Dendritic cell treated with granulocyte-macrophage colony-stimulating factor and Interleukin-4, amounts not matched to agents 40 ng/mL and 50 ng/mL, for 4 days (primary cell): Measurements from ENCODE around the gene THAP7.
A peak's percentile ranks its signal among the peaks of the same experiment; 100 is the strongest.

Experiments
- H3K27ac Mint-ChIP-seq: one replicate; pipeline ENCODE4 v1.8.0; 2022; ENCODE audit warnings: mild to moderate bottlenecking, mixed read lengths
- H3K27me3 Mint-ChIP-seq: one replicate; pipeline ENCODE4 v1.8.0; 2022; ENCODE audit warnings: mild to moderate bottlenecking, mixed read lengths
- H3K36me3 Mint-ChIP-seq: one replicate; pipeline ENCODE4 v1.8.0; 2022; ENCODE audit warnings: low read depth, mixed read lengths
- H3K4me1 Mint-ChIP-seq: one replicate; pipeline ENCODE4 v1.8.0; 2022; ENCODE audit warnings: low read depth, mixed read lengths
- H3K4me3 Mint-ChIP-seq: one replicate; pipeline ENCODE4 v1.8.0; 2022; ENCODE audit warnings: mild to moderate bottlenecking, moderate library complexity, mixed read lengths
- H3K9me3 Mint-ChIP-seq: one replicate; pipeline ENCODE4 v1.8.0; 2022; ENCODE audit warnings: mixed read lengths
- intact Hi-C: fragments of 100-400 bp; cut with micrococcal nuclease; formaldehyde crosslinking; loops from one replicate; pipeline ENCODE4 v1.15.0; 2022

THAP7 gene

DNA sequence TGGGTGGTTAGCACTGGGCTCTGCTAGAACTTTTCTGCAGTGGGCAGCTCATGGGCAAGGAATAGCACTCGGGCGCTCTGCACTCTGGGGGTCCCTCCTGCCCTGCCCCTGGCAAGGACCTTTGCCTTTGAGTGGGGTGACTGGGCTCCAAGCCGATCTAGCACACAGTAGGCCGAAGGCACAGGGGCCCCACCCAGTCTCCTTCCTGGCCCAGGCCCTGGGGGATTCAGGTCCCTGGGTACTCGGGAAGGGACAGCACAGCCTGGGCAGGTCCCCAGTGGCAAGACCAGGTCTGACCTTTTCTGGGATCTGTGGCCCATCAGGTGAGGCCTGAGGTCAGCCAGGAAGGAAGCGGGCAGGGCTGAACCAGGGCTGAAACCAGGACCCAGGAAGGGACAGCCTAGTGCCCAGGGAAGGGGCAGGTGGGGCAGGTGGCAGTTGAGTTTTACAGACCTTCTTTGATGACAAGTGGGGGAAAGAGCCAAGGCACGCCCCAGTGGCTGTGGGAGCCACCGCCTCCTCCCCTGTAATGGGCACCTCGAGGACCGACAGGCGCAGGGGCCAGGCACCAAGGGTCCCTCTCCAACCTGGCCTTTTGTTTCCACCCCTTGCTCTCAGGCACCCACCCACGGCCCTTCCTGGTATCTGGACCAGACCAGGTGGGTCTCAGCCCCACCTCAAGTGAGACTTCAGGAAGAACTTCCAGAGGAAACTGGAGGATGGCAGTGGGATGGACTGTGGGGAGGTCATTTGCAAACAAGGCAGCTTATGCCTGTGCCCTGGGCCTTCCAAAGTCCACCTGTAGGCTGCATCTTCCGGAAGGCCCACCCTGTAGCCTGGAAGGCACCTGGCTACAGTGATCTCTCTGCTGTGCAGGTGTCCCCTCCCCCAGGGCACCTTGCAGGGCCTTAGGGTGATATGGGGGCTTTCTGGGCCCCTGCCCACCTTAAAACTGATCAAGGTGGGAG is 35.7 kb downstream of the THAP7 start:
- H3K9me3 Mint-ChIP-seq = no peaks in the 10 kb centered on the region
- peaks cover 62% of the 10 kb centered on the region for H3K4me1 Mint-ChIP-seq
- intact Hi-C loops = no loop called here
- H3K27ac Mint-ChIP-seq = no peak overlapping the region
- peaks cover 18% of the 10 kb centered on the region for H3K36me3 Mint-ChIP-seq
- peaks cover 26% of the 10 kb centered on the region for H3K27me3 Mint-ChIP-seq
- no peak overlapping the region for H3K4me3 Mint-ChIP-seq

DNA sequence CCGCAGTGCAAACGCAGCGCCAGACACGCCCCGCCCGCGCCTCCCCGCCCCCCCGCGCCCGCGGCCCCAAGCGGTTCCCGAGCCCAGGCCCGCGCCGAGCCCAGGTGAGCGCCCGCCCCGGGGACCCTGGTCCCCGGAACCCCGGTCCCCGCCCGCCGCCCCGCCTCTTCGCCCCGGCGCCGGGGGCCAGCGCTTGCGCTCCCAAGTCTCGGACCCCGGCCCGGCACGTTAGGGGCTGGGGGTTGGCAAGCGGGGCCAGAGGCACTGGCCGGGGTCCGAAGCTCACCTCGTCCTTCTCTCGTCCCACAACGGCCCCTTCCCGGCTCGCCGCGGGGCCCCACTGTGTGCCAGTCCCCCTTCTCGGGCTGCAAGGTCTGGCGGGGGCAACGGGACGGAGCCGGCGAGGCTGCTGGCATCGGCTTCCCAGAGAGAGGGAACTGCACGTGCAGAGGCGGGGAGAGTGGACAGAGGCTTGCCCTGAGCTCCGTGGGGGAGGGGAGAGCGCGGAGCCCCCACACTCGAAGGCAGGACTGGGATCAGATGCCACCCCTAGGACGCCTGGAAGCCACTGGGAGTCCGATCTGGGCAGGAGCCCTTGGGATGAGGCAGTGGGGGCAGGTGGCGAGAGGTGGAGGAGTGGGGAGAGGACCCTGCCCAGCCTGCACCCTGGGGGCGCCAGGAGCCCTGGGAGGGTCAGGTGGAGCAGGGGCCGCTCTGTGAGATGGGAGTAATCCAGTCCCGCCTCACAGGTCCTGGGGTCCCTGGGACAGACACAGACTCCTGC is 36.6 kb downstream of the THAP7 start:
- H3K4me3 Mint-ChIP-seq = peak overlapping the region; percentile 68
- intact Hi-C loops = no loop called here
- peaks cover 26% of the 10 kb centered on the region for H3K27me3 Mint-ChIP-seq
- H3K9me3 Mint-ChIP-seq = no peaks in the 10 kb centered on the region
- peak overlapping the region; percentile 11 for H3K27ac Mint-ChIP-seq
- peaks cover 59% of the 10 kb centered on the region for H3K4me1 Mint-ChIP-seq
- H3K36me3 Mint-ChIP-seq = peaks cover 24% of the 10 kb centered on the region

DNA sequence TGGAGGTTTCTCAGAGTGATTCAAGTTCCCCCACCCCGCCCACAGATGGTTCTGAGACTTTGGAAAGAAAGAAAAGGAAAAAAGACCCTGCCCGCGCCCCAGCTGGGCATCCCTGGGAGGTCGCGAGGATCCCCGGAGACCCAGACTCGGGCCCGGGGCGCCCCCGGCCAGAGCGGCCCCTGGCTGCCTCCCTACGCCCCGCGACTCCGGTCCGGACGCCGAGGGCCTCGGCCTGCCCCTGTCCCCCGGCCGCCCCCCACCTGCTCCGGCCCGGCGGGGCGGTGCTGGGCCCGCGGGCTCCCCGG is 37.2 kb downstream of the THAP7 start:
- peaks cover 30% of the 10 kb centered on the region for H3K36me3 Mint-ChIP-seq
- H3K4me3 Mint-ChIP-seq = peak overlapping the region; percentile 59
- peaks cover 26% of the 10 kb centered on the region for H3K27me3 Mint-ChIP-seq
- no peak overlapping the region for H3K27ac Mint-ChIP-seq
- H3K4me1 Mint-ChIP-seq = peaks cover 59% of the 10 kb centered on the region
- H3K9me3 Mint-ChIP-seq = no peaks in the 10 kb centered on the region
- intact Hi-C loops = no loop called here

DNA sequence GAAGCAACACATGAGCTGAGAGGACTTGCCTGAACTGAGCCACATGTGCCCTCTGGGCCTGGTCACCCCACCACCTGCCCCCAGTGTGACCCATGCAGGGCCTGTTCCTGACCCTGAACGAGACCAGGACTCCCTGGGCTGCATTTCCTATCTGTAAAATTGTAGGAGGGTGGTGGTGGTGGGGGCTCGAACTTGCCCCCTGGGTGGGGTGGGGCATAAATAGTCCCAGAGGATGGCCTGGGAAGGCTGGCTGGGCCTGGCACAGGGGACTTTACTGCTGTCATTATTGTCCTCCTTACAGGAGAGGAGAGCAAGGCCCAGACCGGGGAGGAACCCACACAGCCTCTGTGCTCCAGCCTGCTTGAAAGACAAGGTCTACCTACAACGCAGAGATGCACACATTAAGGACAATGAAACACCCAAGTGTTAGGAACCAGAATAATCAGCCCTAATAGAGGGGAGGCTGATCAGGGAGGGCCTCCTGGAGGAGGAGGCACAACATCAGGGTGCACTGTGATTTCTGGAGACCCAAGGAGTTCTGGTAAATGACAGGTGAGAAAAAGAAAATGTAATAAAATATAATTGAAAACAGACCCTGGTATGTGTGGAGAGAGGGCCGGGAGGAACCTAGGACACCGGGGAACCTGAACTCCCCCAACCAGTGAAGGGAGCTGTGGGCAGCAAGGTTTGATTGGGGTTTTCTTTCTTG is 37.7 kb downstream of the THAP7 start:
- Mint-ChIP-seq H3K27me3 (peaks cover 26% of the 10 kb centered on the region), H3K4me3 (peak overlapping the region; percentile 59), H3K4me1 (peaks cover 59% of the 10 kb centered on the region), H3K36me3 (peaks cover 31% of the 10 kb centered on the region), H3K9me3 (no peaks in the 10 kb centered on the region), H3K27ac (no peak overlapping the region)
- intact Hi-C loops = no loop called here

DNA sequence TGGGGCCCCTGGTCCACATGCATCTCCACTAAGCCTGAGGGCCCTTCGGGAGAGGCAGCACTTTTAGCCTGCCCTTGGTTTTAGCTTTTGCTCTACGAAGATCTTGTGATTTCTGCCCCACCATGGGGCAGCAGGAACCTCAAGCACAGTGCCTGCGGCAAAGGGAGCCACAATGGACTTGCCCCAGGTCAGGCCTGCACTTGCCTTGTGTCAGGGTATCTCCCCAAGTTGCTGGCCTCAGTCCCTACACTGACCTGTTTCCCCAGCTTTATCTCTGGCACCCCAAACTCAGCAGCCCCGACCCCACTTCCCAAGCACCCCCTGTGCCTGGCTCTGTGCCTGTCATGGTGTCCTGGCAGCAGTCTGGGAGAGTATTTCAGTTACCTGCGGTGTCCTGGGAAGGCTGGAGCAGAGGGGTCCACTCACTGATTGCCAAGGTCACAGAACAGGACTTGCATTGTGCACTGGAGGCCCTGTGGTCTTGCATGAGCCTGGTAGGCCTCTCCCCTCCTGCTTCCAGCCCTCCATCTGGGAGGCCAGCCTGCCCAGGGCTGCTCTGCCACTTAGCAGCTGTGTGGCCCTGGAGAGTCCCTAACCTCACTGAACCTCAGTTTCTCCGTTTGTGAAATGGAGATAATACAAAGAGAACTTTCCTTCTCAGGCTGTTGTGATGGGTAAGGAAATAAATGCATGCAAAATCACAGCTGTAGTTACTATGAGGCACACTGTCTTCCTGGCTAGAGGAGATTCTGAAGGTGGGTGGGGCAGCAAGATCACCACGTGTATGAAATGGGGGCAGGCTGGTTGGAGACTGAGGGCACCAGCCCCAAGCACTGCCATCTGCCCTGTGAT is 38.5 kb downstream of the THAP7 start:
- Mint-ChIP-seq H3K27me3 (peaks cover 26% of the 10 kb centered on the region), H3K4me1 (peaks cover 55% of the 10 kb centered on the region), H3K36me3 (peaks cover 31% of the 10 kb centered on the region), H3K4me3 (no peak overlapping the region), H3K9me3 (no peaks in the 10 kb centered on the region), H3K27ac (no peak overlapping the region)
- intact Hi-C loops = no loop called here

DNA sequence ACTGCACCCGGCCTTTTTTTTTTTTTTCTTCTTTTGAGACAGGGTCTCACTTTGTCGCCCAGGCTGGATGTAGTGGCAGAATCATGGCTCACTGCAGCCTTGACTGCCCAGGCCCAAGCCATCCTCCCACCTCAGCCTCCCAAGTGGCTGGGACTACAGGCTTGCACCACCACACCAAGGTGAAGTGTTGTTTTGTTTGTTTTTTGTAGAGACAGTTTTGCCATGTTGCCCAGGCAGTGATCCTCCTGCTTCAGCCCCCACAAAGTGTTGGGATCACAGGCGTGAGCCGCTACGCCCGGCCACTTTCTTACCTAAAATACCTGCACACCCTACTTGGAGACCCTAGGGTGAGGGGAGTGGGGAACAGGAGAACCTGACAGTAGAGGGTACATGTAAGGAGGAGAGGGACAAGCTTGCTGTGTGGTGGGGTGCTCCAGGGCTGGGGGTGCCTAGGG is 39.4 kb downstream of the THAP7 start:
- peaks cover 36% of the 10 kb centered on the region for H3K36me3 Mint-ChIP-seq
- H3K4me1 Mint-ChIP-seq = peaks cover 54% of the 10 kb centered on the region
- no peaks in the 10 kb centered on the region for H3K9me3 Mint-ChIP-seq
- intact Hi-C loops = no loop called here
- H3K27ac Mint-ChIP-seq = no peak overlapping the region
- H3K27me3 Mint-ChIP-seq = peaks cover 26% of the 10 kb centered on the region
- H3K4me3 Mint-ChIP-seq = peak overlapping the region; percentile 60

DNA sequence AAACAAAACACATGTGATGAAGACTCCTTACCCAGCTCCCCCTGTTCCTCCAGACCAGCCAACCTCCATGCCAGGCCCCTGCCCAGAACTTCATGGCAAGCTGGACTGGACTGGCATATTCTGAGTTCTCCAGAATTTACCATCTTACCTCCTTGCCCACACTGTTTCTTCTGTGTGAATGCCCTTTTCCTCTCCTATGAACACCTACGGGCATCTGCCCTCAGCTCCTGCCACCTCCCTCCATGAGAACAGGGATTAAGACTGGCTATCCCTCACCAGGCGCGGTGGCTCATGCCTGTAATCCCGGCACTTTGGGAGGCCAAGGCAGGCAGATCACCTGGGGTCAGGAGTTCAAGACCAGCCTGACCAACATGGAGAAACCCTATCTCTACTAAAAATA is 41.3 kb downstream of the THAP7 start:
- H3K27me3 Mint-ChIP-seq = peaks cover 23% of the 10 kb centered on the region

DNA sequence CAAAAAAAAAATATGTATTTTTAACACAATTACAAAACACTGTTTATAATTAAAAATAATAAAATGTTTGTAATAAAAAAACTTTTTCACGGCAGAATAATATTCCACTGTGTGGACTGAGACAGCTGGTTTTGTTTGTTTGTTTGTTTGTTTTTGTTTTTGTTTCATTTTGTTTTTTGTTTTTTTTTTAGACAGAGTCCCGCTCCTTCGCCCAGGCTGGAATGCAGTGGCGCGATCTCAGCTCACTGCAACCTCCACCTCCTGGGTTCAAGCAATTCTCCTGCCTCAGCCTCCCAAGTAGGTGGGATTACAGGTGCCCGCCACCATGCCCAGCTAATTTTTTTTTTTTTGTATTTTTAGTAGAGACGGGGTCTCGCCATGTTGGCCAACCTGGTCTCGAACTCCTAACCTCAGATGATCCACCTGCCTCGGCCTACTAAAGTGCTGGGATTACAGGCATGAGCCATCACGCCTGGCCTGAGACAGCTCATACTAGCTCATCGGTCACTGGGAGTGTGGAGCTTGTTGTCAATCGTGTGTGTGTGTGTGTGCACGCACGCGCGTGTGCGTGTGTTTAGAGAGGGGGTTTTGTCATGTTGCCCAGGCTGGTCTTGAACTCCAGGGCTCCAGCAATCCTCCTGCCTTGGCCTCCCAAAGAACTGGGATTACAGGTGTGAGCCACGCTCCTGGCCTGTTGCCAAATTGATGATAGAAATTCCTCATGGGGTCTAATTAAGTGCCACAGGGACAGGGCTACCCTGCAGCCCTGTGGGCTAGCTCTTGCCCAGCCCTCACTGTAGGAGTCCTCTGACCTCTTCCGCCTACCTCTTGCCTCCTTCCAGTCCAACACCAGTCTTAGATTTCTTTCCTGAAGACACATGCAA is 42.1 kb downstream of the THAP7 start:
- Mint-ChIP-seq H3K36me3 (peaks cover 45% of the 10 kb centered on the region), H3K4me1 (peaks cover 43% of the 10 kb centered on the region), H3K4me3 (no peak overlapping the region), H3K27ac (no peak overlapping the region), H3K27me3 (peaks cover 18% of the 10 kb centered on the region), H3K9me3 (no peaks in the 10 kb centered on the region)
- intact Hi-C loops = loop anchor here (5.0 kb wide), 1 partner anchor 73 kb away; no protein-coding TSS in a partner anchor

More for the DNA sequence above, 41.3 kb downstream of the THAP7 start:
- H3K4me1 Mint-ChIP-seq = peaks cover 48% of the 10 kb centered on the region
- intact Hi-C loops = no loop called here
- no peaks in the 10 kb centered on the region for H3K9me3 Mint-ChIP-seq
- no peak overlapping the region for H3K27ac Mint-ChIP-seq
- H3K4me3 Mint-ChIP-seq = no peak overlapping the region
- peaks cover 45% of the 10 kb centered on the region for H3K36me3 Mint-ChIP-seq

DNA sequence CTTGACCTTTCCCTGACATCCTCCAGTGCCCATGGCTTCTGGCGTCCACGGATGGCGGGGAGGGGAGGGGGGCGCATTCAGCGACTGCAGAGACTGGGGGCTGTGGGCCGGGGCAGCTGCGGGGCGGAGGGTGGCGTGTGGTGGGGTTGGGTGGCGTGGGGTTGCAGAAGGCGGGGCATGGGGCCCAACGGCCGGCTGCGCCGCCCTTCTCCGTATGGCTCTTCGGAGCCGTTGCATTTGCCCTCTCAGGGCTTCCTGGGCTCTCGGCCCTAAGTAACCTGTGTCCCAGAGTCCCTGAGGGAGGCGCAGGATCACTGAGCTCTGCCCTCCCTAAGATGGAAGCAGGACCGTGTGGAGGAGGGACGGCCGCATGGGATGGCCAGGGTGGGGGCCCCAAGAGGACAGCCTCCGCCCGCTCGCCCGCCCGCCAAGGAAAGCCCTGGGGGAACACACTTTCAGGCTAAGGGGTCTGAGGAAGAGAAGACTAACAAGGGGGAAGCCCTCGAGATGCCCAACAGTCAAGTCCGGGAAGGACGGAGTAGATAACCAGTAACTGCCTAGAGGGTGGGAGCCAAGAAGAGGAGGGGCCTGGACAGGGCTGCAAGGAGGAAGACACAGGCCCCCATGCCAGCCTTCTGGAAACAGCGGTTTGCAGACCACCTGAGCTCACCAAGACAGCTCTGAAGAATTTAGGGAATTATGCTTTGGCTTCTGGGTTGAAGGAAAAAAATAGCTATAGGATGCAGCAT is 44.1 kb downstream of the THAP7 start:
- Mint-ChIP-seq H3K27ac (peak overlapping the region; percentile 92), H3K4me3 (peak overlapping the region; percentile 92), H3K27me3 (peaks cover under 1% of the 10 kb centered on the region), H3K9me3 (no peaks in the 10 kb centered on the region), H3K36me3 (peaks cover 46% of the 10 kb centered on the region), H3K4me1 (peaks cover 45% of the 10 kb centered on the region)
- intact Hi-C loops = loop anchor here (5.0 kb wide), 1 partner anchor 71 kb away; no protein-coding TSS in a partner anchor

DNA sequence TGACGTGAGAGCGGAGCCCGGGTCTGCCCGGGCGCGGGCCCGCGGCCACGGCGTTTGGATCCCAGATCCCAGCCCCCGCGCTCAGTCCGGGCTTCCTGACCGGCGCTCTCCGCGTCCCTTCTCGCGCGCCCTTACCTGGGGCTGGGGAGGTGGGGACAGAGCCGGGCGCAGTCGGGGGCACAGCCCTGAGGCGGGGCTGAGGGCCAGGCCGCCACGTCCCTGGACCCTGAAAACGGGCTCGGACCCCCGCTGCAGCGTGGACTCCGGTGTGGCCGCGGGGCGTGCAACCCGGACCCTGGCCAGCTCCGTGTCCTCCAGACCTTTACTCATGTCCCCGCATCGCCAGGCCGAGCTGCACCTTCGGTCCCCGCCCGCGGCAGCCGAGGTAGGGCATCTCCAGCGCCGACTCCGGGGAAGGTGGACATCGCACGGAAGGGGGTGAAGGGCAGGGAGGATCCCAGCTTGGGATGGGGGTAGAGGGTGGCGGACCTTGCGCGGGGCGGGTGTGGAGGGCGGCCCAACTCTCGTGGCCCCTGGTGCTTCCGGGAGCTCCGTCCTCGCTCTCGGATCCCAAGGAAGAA is 44.7 kb downstream of the THAP7 start:
- Mint-ChIP-seq H3K36me3 (peaks cover 52% of the 10 kb centered on the region), H3K4me3 (peak overlapping the region; percentile 92), H3K9me3 (no peaks in the 10 kb centered on the region), H3K27me3 (no peaks in the 10 kb centered on the region), H3K4me1 (peaks cover 44% of the 10 kb centered on the region), H3K27ac (peak overlapping the region; percentile 92)
- intact Hi-C loops = loop anchor here (5.0 kb wide), 1 partner anchor 70 kb away; no protein-coding TSS in a partner anchor

DNA sequence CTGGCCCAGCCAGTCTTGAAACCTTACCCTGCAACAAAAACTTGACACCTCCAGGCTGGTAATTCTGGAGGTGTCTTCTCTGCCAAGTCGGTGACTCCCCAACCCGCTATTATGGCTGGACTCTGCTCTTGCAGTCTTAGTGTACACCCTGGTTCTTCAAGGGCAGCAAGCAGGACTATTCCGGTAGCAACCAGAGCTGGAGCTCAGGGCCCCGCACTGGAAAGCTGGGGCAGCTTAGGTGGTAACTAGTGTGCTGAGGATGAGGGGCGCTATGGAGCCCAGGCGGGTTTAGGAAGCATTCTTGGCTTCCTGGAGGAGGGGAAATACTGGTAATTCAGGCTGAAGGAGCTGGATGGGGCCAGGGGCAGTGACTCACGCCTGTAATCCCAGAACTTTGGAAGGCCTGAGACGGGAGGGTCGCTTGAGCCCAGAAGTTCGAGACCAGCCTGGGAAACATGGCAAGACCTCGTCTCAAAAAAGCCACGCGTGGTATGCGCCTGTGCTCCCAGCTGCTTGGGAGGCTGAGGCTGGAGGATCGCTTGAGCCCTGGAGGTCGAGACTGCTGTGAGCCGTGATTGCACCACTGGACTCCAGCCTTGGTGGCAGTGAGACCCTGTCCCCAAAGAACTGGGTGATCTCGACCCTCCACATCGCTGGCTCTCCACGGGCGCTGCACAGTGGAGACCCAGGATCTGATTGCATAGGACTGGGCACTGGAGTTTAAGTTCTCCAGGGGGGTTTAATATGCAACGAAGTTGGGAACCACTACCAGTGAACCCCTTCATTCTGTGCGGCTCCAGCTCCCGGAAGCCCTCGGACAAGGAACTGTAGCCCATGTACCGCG is 45.4 kb downstream of the THAP7 start:
- peaks cover 60% of the 10 kb centered on the region for H3K36me3 Mint-ChIP-seq
- peak overlapping the region; percentile 92 for H3K4me3 Mint-ChIP-seq
- H3K27me3 Mint-ChIP-seq = no peaks in the 10 kb centered on the region
- H3K9me3 Mint-ChIP-seq = no peaks in the 10 kb centered on the region
- intact Hi-C loops = loop anchor here (5.0 kb wide), 1 partner anchor 69 kb away; no protein-coding TSS in a partner anchor
- peak overlapping the region; percentile 92 for H3K27ac Mint-ChIP-seq
- H3K4me1 Mint-ChIP-seq = peaks cover 36% of the 10 kb centered on the region
